ENCODE results near the gene CMTM1.
A peak's percentile ranks its signal among the peaks of the same experiment; 100 is the strongest.

DNA sequence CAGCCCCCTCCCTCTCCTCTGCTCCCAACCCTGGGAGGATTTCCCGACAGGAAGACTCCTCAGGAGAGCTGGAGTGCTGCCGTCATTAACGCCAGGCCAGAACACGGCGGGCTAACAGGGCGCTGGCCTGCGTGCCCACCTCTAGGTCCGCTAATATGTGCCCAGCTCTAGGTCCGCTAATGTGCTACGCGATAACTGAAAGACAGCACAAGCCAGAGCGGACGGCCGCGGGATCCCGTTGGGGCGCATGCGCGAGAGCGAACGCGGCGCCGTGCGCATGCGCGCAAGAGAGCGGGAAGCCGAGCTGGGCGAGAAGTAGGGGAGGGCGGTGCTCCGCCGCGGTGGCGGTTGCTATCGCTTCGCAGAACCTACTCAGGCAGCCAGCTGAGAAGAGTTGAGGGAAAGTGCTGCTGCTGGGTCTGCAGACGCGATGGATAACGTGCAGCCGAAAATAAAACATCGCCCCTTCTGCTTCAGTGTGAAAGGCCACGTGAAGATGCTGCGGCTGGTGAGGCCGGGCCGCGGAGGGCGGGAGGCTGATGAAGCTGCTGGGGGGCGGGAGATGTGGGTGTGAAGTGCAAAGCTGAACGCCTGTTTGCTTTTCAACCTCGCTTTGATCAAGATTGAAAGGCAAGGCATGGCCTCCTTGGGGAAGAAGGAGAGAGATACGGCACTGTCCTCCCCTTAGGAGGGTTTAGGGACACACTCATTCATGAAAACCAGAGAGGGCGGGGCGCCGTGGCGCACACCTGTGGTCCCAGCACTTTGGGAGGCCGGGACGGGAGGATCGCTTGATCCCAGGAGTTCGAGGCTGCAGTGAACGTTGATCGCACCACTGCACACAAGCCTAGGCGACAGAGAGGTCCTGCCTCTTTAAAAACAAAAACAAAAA is 13.7 kb upstream of the CMTM1 start, which contains the start of gene CKLF:
- TF ChIP-seq, protein P1, sequence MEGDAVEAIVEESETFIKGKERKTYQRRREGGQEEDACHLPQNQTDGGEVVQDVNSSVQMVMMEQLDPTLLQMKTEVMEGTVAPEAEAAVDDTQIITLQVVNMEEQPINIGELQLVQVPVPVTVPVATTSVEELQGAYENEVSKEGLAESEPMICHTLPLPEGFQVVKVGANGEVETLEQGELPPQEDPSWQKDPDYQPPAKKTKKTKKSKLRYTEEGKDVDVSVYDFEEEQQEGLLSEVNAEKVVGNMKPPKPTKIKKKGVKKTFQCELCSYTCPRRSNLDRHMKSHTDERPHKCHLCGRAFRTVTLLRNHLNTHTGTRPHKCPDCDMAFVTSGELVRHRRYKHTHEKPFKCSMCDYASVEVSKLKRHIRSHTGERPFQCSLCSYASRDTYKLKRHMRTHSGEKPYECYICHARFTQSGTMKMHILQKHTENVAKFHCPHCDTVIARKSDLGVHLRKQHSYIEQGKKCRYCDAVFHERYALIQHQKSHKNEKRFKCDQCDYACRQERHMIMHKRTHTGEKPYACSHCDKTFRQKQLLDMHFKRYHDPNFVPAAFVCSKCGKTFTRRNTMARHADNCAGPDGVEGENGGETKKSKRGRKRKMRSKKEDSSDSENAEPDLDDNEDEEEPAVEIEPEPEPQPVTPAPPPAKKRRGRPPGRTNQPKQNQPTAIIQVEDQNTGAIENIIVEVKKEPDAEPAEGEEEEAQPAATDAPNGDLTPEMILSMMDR (IDR thresholded peaks at IDR 0.05): no peak
- TF ChIP-seq POLR2A (IDR thresholded peaks at IDR 0.05): peak; percentile 55
